ENCODE measurements around the gene LEO1.

The LEO1 gene

GRCh38 chr15:51926809-51927208 lies 44.8 kb downstream of the LEO1 start:
- DNase-seq = no peak

- DNase-seq = no peak
Observed at GRCh38 chr15:51924156-51925068, 47.2 kb downstream of the LEO1 start.

GRCh38 chr15:51917493-51917892 lies 54.1 kb downstream of the LEO1 start:
- no peak for DNase-seq

- no peak for DNase-seq
Observed at GRCh38 chr15:51912528-51912927, 59.0 kb downstream of the LEO1 start.

GRCh38 chr15:51909584-51909983 lies 62.0 kb downstream of the LEO1 start:
- DNase-seq = peak; percentile 38

- DNase-seq = no peak
Observed at GRCh38 chr15:51908316-51908715, 63.3 kb downstream of the LEO1 start.

GRCh38 chr15:51907136-51907862 lies 64.3 kb downstream of the LEO1 start:
- no peak for DNase-seq

- no peak for DNase-seq
Observed at GRCh38 chr15:51904931-51905330, 66.6 kb downstream of the LEO1 start.

- no peak for DNase-seq
Observed at GRCh38 chr15:51904421-51904820, 67.2 kb downstream of the LEO1 start.

GRCh38 chr15:51889486-51889885 lies 82.1 kb downstream of the LEO1 start:
- DNase-seq = no peak

- DNase-seq = peak; percentile 48
Observed at GRCh38 chr15:51888593-51889195, 82.9 kb downstream of the LEO1 start.
